ENCODE measurements around the gene WDR20.

WDR20 gene

GRCh38 chr14:102184316-102185035, 44.8 kb downstream of the WDR20 start:
- no peak for TF ChIP-seq ZFX (IDR thresholded peaks at IDR 0.05)
- TF ChIP-seq, protein P1, sequence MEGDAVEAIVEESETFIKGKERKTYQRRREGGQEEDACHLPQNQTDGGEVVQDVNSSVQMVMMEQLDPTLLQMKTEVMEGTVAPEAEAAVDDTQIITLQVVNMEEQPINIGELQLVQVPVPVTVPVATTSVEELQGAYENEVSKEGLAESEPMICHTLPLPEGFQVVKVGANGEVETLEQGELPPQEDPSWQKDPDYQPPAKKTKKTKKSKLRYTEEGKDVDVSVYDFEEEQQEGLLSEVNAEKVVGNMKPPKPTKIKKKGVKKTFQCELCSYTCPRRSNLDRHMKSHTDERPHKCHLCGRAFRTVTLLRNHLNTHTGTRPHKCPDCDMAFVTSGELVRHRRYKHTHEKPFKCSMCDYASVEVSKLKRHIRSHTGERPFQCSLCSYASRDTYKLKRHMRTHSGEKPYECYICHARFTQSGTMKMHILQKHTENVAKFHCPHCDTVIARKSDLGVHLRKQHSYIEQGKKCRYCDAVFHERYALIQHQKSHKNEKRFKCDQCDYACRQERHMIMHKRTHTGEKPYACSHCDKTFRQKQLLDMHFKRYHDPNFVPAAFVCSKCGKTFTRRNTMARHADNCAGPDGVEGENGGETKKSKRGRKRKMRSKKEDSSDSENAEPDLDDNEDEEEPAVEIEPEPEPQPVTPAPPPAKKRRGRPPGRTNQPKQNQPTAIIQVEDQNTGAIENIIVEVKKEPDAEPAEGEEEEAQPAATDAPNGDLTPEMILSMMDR (conservative IDR thresholded peaks at IDR 0.05), result no peak
- no peak overlapping the region; the same call in 1 of the 2 replicates for H3K27ac ChIP-seq

- TF ChIP-seq ZFX (IDR thresholded peaks at IDR 0.05), result no peak
- TF ChIP-seq, protein P1 (conservative IDR thresholded peaks at IDR 0.05), result peak; percentile 68
- no peak overlapping the region; the same call in 1 of the 2 replicates for H3K27ac ChIP-seq
These were observed 45.7 kb downstream of the WDR20 start for GRCh38 chr14:102185360-102185759.

DNA sequence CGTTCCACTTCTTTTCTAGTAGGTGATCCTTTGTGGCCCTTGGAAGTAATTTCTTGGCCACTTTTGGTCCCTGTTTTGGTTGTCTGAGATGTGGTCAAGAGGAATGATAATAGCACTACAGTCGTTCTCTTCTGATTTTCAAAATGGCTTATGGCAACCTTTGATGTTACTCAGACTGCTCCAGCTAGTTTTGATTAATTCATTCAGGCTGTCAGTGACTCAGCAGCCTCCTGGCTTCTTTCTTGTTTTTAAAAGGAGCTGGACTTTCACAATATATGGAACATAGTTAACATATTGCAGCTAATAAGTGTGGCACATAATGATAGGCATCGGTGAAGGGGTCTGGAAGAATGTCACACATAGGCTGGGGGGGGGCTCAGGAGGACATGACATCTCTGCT, 47.3 kb downstream of the WDR20 start:
- TF ChIP-seq, protein P1 (conservative IDR thresholded peaks at IDR 0.05), result no peak
- no peak for TF ChIP-seq ZFX (IDR thresholded peaks at IDR 0.05)
- no peak overlapping the region for H3K27ac ChIP-seq

GRCh38 chr14:102187568-102188001, 47.9 kb downstream of the WDR20 start:
- H3K27ac ChIP-seq, result no peak overlapping the region
- no peak for TF ChIP-seq ZFX (IDR thresholded peaks at IDR 0.05)
- TF ChIP-seq, protein P1 (conservative IDR thresholded peaks at IDR 0.05), result no peak

DNA sequence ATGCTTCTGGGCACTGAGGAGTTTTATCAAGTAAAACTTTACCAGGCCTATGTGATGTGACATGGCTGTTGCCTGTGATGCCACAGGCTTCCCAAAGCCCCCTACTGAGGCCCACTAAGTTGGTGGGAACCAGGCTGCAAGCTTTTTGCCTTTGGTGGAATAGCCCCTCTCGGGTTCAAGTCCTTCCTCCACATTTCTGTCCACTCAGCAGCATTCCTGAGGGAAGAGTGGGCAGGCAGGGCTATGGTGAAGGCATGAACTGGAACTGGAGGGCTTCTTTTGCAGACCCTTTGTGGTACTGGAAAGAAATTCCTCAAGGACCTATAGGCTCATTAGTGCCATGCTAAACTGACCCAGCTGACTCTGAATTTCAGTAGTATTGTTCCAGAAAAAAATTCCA, 48.5 kb downstream of the WDR20 start:
- no peak overlapping the region for H3K27ac ChIP-seq
- no peak for TF ChIP-seq ZFX (IDR thresholded peaks at IDR 0.05)
- TF ChIP-seq, protein P1 (conservative IDR thresholded peaks at IDR 0.05), result no peak

DNA sequence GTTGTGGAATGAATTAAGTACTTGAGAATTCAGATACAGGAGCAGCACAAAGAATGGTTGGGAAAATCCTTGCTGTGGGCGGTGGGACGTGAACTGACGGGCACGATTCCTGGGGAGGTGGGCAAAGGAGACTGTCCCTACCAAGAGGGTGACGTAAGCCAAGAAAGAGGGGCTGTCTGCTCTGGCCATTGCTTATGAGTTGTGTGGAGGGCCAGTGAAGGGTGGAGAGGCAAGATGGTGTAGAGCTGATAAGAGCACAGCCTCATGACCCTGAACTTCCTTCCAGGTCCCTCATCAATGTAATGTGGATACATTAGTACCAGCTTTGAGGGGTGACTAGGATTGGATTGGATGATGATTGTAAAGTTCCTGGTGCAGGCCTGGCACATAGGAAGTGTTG, 50.2 kb downstream of the WDR20 start:
- no peak overlapping the region for H3K27ac ChIP-seq
- TF ChIP-seq, protein P1 (conservative IDR thresholded peaks at IDR 0.05), result no peak

DNA sequence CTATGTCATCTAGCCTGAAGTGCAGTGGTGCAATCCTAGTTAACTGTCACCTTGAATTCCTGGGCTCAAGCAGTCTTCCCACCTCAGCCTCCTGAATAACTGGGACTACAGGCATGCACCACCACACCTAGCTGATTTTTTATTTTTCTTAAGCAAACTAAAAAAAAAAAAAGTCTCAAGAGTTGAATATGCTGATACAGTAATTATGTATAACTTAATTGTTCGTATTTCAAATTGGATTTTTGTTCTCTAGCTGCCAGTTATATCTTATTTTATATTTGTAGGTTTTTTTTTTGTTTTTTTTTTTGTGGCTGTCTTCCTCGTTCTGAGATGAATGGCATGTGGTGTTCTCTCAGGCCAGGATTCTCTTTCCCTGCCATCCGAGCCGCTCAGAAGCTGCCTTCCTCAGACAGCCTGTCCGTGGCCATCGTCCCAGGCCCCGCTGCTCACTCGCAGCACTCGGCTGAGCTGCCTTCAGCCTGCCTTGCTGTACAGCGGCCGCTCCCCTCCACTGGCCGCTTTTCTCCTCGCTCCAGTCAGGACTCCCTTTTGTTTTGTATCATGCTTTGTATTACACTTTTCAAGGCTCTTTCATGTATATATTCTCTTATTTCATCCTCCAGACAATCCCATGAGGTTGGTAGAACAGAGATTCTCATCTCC, 53.3 kb downstream of the WDR20 start:
- H3K27ac ChIP-seq, result no peak overlapping the region
- TF ChIP-seq, protein P1 (conservative IDR thresholded peaks at IDR 0.05), result no peak
- no peak for TF ChIP-seq ZFX (IDR thresholded peaks at IDR 0.05)

All from C4-2B (cell line).